K562 (cell line): ENCODE measurements around the gene DCPS. TPM values are rescaled to one million over a fixed set of nuclear protein-coding genes. Genes with fewer than 3 reads are reported as not detected.

ENCODE experiments used
- CHD7 ChIP-seq: fragments of 200-600 bp; sonication (generic); IDR thresholded peaks from one replicate; pipeline ENCODE4 v1.6.1; 2012; ENCODE audit warnings: mild to moderate bottlenecking, low read depth, low read length, inconsistent platforms
- REST ChIP-seq, 2 experiments: fragments of 450-650 bp; formaldehyde crosslinking in 1 of 2; IDR thresholded peaks; 2 replicates each; pipeline versions ENCODE4 v1.4.0 to v1.6.1; 2014 to 2020; ENCODE audit warnings: mild to moderate bottlenecking in 2 of 2, borderline replicate concordance in 1 of 2, low read depth in 1 of 2
- SAP30 ChIP-seq: fragments of 200-600 bp; sonication (generic); IDR thresholded peaks from 2 replicates; pipeline ENCODE4 v1.6.1; 2012; ENCODE audit warnings: borderline replicate concordance, low read depth, mild to moderate bottlenecking, moderate library complexity, low read length, control low read depth, inconsistent platforms; ENCODE audit not compliant: insufficient read depth, poor library complexity, severe bottlenecking
- polyA plus RNA-seq, 8 experiments: library from polyadenylated mRNA; depleted of rRNA in 4 of 8; stranded (reverse) in 5 of 8; unstranded in 3 of 8; fragments of >200 nt; fragmentation: Nextera tagmentation in 2 of 8; fragmentation: Illumina TruSeq in 1 of 8; extraction: Ambion mirVana in 2 of 8; extraction: Trizol in 1 of 8; gene quantifications; 2 replicates each; pipeline versions ENCODE4 v1.2.1 to v1.2.3, GENCODE V29; 2011 to 2014; ENCODE audit warnings: inconsistent platforms in 1 of 8, missing spikeins in 1 of 8
- total RNA-seq, 7 experiments: library from RNA; depleted of rRNA in 6 of 7; stranded (reverse); fragments of >200 nt in 6 of 7; fragmentation: Illumina TruSeq in 2 of 7; extraction: Trizol in 2 of 7; gene quantifications; 2 replicates each; pipeline versions ENCODE4 v1.2.1 to v1.2.3, GENCODE V29; 2011 to 2021; ENCODE audit warnings: low replicate concordance in 1 of 7

DCPS gene
- total and polyA plus RNA-seq, 9 of the 15 experiments (the other 6 are each of a cell fraction or from before 2014, with no cell fraction given): 8.7 to 38.1 (median 17.9) TPM

DNA sequence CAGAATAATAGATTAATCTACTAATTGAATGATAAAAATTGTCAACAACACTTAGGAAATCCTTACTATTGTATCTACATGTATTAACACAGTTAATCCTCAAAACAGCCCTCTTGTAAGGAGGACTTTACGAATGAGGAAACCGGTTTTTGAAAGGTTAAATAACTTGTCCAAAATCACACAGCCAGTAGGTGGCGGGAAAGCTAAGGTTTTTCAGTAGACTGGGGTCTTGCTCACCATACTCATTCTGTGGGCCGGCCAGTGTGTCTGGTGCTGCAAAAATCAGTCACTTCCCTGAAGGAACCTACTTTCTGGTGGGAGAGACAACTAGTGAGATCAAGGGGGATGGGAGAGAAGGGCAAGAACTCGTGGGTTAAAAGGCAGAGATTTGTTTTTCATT lies 3.8 kb downstream of the DCPS start (continued):
- peak; percentile 21; the same call in 1 of the 2 replicates for TF ChIP-seq REST (IDR thresholded peaks at IDR 0.05; ENCODE audit: borderline replicate concordance)
- no peak for TF ChIP-seq REST (CRISPR knock-in tag; IDR thresholded peaks at IDR 0.05; ENCODE audit: low read depth)
- no peak for TF ChIP-seq CHD7
- no peak for TF ChIP-seq SAP30
- TF ChIP-seq, all 486 proteins: peak for 5
